Neural cell (in vitro differentiated cells): ENCODE measurements around the gene PTRH2. TPM values are rescaled to one million over a fixed set of nuclear protein-coding genes. Genes with fewer than 3 reads are reported as not detected.

Experiments used
- H2AFZ ChIP-seq: fragments of 200-600, 300-800 bp; sonication (generic), shearing (Covaris generic); 2 replicates; pipeline ENCODE4 v1.6.0; 2014; ENCODE audit warnings: low read depth, mild to moderate bottlenecking, antibody characterized with exemption, low read length, moderate library complexity
- H3F3A ChIP-seq: fragments of 200-600 bp; shearing (Covaris generic); 2 replicates; pipeline ENCODE4 v1.6.1; 2016; ENCODE audit warnings: mild to moderate bottlenecking, moderate library complexity, mixed read lengths, antibody characterized with exemption, low read length; ENCODE audit not compliant: insufficient read depth, poor library complexity, severe bottlenecking
- H3K27ac ChIP-seq: fragments of 200-600, 300-800 bp; sonication (generic), shearing (Covaris generic); 2 replicates; pipeline ENCODE4 v1.5.1; 2014; ENCODE audit warnings: mild to moderate bottlenecking, low read length, moderate library complexity
- H3K27me3 ChIP-seq: fragments of 300-800, 200-600 bp; sonication (generic), shearing (Covaris generic); 2 replicates; pipeline ENCODE4 v1.6.0; 2014; ENCODE audit warnings: mild to moderate bottlenecking, low read depth, low read length, moderate library complexity; ENCODE audit not compliant: insufficient read depth
- H3K36me3 ChIP-seq: fragments of 300-800, 200-600 bp; sonication (generic), shearing (Covaris generic); 2 replicates; pipeline ENCODE4 v1.5.1; 2014; ENCODE audit warnings: mild to moderate bottlenecking, antibody characterized with exemption, low read length, moderate library complexity; ENCODE audit not compliant: insufficient read depth
- H3K4me2 ChIP-seq: fragments of 300-800, 200-600 bp; sonication (generic), shearing (Covaris generic); 2 replicates; pipeline ENCODE4 v1.6.0; 2014; ENCODE audit warnings: mild to moderate bottlenecking, low read length
- H3K4me3 ChIP-seq: fragments of 300-800, 200-600 bp; sonication (generic), shearing (Covaris generic); 2 replicates; pipeline ENCODE4 v1.5.1; 2014; ENCODE audit warnings: mild to moderate bottlenecking, low read length, moderate library complexity
- H3K79me2 ChIP-seq: fragments of 200-600 bp; shearing (Covaris generic); replicated peaks from 2 replicates; pipeline ENCODE4 v1.6.0; 2014; ENCODE audit warnings: mild to moderate bottlenecking, low read length, moderate library complexity; ENCODE audit not compliant: insufficient read depth
- H3K9ac ChIP-seq: fragments of 300-800, 200-600 bp; sonication (generic), shearing (Covaris generic); 2 replicates; pipeline ENCODE4 v1.6.1; 2016; ENCODE audit warnings: mild to moderate bottlenecking, low read length, mixed read lengths
- H3K9me2 ChIP-seq: fragments of 200-600 bp; shearing (Covaris generic); 2 replicates; pipeline ENCODE4 v1.6.1; 2016; ENCODE audit warnings: mild to moderate bottlenecking, low read length, mixed read lengths; ENCODE audit not compliant: insufficient read depth
- H3K9me3 ChIP-seq: fragments of 200-600, 300-800 bp; sonication (generic), shearing (Covaris generic); 2 replicates; pipeline ENCODE4 v1.6.1; 2016; ENCODE audit warnings: mild to moderate bottlenecking, mixed run types, low read length, moderate library complexity, mixed read lengths
- H4K20me1 ChIP-seq: fragments of 200-600 bp; shearing (Covaris generic); 2 replicates; pipeline ENCODE4 v1.6.1; 2016; ENCODE audit warnings: mild to moderate bottlenecking, mixed run types; ENCODE audit not compliant: insufficient read depth
- CTCF ChIP-seq: fragments of 450-650 bp; IDR thresholded peaks from 2 replicates; pipeline ENCODE4 v1.5.1; 2014; ENCODE audit warnings: antibody characterized with exemption, mild to moderate bottlenecking, moderate library complexity; ENCODE audit not compliant: poor library complexity, severe bottlenecking
- EP300 ChIP-seq: fragments of 450-650 bp; conservative IDR thresholded peaks from 2 replicates; pipeline ENCODE4 v1.6.1; 2014; ENCODE audit warnings: antibody characterized with exemption, mild to moderate bottlenecking, moderate library complexity; ENCODE audit not compliant: poor library complexity, severe bottlenecking
- EZH2 ChIP-seq: fragments of 200-600, 300-800 bp; shearing (Covaris generic), sonication (generic); IDR thresholded peaks from 2 replicates; pipeline ENCODE4 v1.6.1; 2014; ENCODE audit warnings: antibody characterized with exemption, low read length, borderline replicate concordance, mild to moderate bottlenecking; ENCODE audit not compliant: insufficient read depth, poor library complexity, severe bottlenecking
- MXI1 ChIP-seq: fragments of 450-650 bp; conservative IDR thresholded peaks from 2 replicates; pipeline ENCODE4 v1.6.1; 2014; ENCODE audit warnings: antibody characterized with exemption, mild to moderate bottlenecking; ENCODE audit not compliant: poor library complexity, severe bottlenecking
- POLR2AphosphoS5 ChIP-seq: IDR thresholded peaks from 2 replicates; pipeline ENCODE4 v1.6.1; 2012
- RAD21 ChIP-seq: fragments of 450-650 bp; conservative IDR thresholded peaks from 2 replicates; pipeline ENCODE4 v1.6.1; 2014; ENCODE audit warnings: antibody characterized with exemption, mild to moderate bottlenecking, moderate library complexity
- REST ChIP-seq: IDR thresholded peaks from 2 replicates; pipeline ENCODE4 v1.6.1; 2012; ENCODE audit warnings: borderline replicate concordance
- SMC3 ChIP-seq: fragments of 450-650 bp; conservative IDR thresholded peaks from 2 replicates; pipeline ENCODE4 v1.6.1; 2014; ENCODE audit warnings: antibody characterized with exemption, mild to moderate bottlenecking, moderate library complexity; ENCODE audit not compliant: poor library complexity
- TAF1 ChIP-seq: IDR thresholded peaks from 2 replicates; pipeline ENCODE4 v1.6.1; 2012; ENCODE audit warnings: low read depth
- polyA plus RNA-seq: library from polyadenylated mRNA; depleted of rRNA; stranded (reverse); fragments of >200 nt; gene quantifications from 2 replicates; pipeline ENCODE4 v1.2.3, GENCODE V29; 2014

PTRH2 gene
- polyA plus RNA-seq, 1 donor from 2014 or later = 11.7 TPM

DNA sequence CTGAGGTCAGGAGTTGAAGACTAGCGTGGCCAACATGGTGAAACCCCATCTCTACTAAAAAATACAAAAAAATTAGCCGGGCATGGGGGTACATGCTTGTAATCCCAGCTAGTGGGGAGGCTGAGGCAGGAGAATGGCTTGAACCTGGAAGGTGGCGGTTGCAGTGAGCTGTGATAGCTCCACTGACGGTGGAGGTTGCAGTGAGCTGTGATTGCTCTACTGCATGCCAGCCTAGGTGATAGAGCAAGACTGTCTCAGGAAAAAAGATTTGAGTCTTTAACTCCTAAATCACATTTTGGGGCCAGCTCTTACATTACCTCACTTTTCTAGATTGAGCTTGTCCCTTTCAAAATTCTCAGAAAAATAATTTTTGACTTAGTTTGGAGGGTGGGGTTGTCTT lies 15.4 kb upstream of the PTRH2 start:
- H3F3A ChIP-seq = no peaks in the 10 kb centered on the region
- no peaks in the 10 kb centered on the region for H4K20me1 ChIP-seq
- H3K79me2 ChIP-seq = peaks cover 17% of the 10 kb centered on the region
- H3K4me2 ChIP-seq = no peak overlapping the region
- H3K36me3 ChIP-seq = no peaks in the 10 kb centered on the region
- no peak overlapping the region for H3K9ac ChIP-seq
- H2AFZ ChIP-seq = no peak overlapping the region
- no peaks in the 10 kb centered on the region for H3K9me3 ChIP-seq
- no peak overlapping the region for H3K27ac ChIP-seq
- no peaks in the 10 kb centered on the region for H3K9me2 ChIP-seq
- no peak overlapping the region for H3K4me3 ChIP-seq
- H3K27me3 ChIP-seq = no peaks in the 10 kb centered on the region
- no peak for TF ChIP-seq CTCF
- TF ChIP-seq EP300 = no peak
- TF ChIP-seq MXI1 = no peak
- no peak for TF ChIP-seq RAD21
- no peak for TF ChIP-seq SMC3

DNA sequence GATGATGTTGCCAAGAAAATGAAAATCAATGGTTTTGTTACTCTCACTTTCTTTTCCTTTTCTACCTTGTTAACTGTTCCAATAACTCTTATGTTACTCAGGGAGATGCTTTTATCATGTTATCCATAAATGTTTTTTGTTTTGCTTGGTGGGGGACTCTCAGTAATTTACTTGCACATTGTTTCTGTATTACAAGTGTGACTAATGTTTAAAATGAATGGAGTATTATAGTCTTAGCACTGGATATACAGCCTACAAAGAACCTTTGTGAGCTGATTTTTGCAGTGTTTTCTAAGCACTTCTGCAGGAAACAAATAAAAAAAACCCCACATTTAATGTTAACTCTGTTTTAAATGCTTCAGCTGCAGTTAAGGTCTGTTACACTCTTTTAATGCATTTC lies 12.3 kb upstream of the PTRH2 start:
- Histone ChIP-seq H3K9ac (no peak overlapping the region), H3K4me3 (no peak overlapping the region), H3K9me3 (no peaks in the 10 kb centered on the region), H3K79me2 (peaks cover 23% of the 10 kb centered on the region), H3K4me2 (no peak overlapping the region), H3K36me3 (no peaks in the 10 kb centered on the region), H3K27ac (no peak overlapping the region), H4K20me1 (no peaks in the 10 kb centered on the region), H3F3A (no peaks in the 10 kb centered on the region), H3K9me2 (no peaks in the 10 kb centered on the region), H3K27me3 (no peaks in the 10 kb centered on the region), H2AFZ (no peak overlapping the region)
- TF ChIP-seq CTCF (no peak), EZH2 (no peak), EP300 (no peak), POLR2AphosphoS5 (no peak), REST (no peak), TAF1 (no peak), SMC3 (no peak), MXI1 (no peak), RAD21 (no peak)
